CD4-positive, CD25-positive, alpha-beta regulatory T cell (primary cell): Measurements from ENCODE around the gene PHACTR1. TPM values are rescaled to one million over a fixed set of nuclear protein-coding genes. Genes with fewer than 3 reads are reported as not detected.

Experiments
- ATAC-seq, 2 donors: fragments of 150-1000 bp; cut with Tn5 transposase; one replicate each; pipeline ENCODE4 v1.10.0; 2021; ENCODE audit warnings: low read depth in 2 of 2, moderate number of reproducible peaks in 2 of 2, moderate library complexity in 1 of 2
- DNase-seq, 3 donors: peaks; one replicate each; pipeline versions ENCODE4 v3.0.0 to v3.0.0-alpha.2; 2012 to 2022; ENCODE audit warnings: mixed read lengths in 1 of 3
- H3K27ac ChIP-seq: one replicate; pipeline ENCODE4 v1.7.0; 2013; ENCODE audit warnings: mild to moderate bottlenecking, low read length; ENCODE audit not compliant: insufficient read depth, poor library complexity, severe bottlenecking
- H3K27me3 ChIP-seq: one replicate; pipeline ENCODE4 v1.7.0; 2013; ENCODE audit warnings: low read length; ENCODE audit not compliant: control insufficient read depth, insufficient read depth
- H3K36me3 ChIP-seq: one replicate; pipeline ENCODE4 v1.7.0; 2013; ENCODE audit warnings: mild to moderate bottlenecking, low read length, moderate library complexity; ENCODE audit not compliant: control insufficient read depth, insufficient read depth
- H3K4me1 ChIP-seq: 2 replicates; pipeline ENCODE4 v1.7.0; 2013; ENCODE audit warnings: mild to moderate bottlenecking, low read length; ENCODE audit not compliant: insufficient read depth, control insufficient read depth, poor library complexity, severe bottlenecking
- H3K4me3 ChIP-seq: one replicate; pipeline ENCODE4 v1.7.0; 2013; ENCODE audit warnings: low read depth, mild to moderate bottlenecking, low read length, moderate library complexity
- H3K9me3 ChIP-seq, 2 experiments: 1 replicate in 1 of 2; 2 replicates in 1 of 2; pipeline ENCODE4 v1.7.0; 2013; ENCODE audit warnings: low read length in 2 of 2, mild to moderate bottlenecking in 1 of 2, moderate library complexity in 1 of 2; ENCODE audit not compliant: control insufficient read depth in 2 of 2
- H3K27ac Mint-ChIP-seq, 3 donors: one replicate each; pipeline ENCODE4 v1.8.0; 2020 to 2022; ENCODE audit warnings: mild to moderate bottlenecking in 3 of 3, mixed read lengths in 3 of 3, moderate library complexity in 2 of 3
- H3K27me3 Mint-ChIP-seq: one replicate; pipeline ENCODE4 v1.8.0; 2022; ENCODE audit warnings: mild to moderate bottlenecking, mixed read lengths
- H3K36me3 Mint-ChIP-seq: one replicate; pipeline ENCODE4 v1.8.0; 2020; ENCODE audit warnings: mixed read lengths
- H3K4me1 Mint-ChIP-seq, 4 donors: one replicate each; pipeline ENCODE4 v1.8.0; 2020 to 2022; ENCODE audit warnings: mixed read lengths in 4 of 4, mild to moderate bottlenecking in 1 of 4
- H3K4me3 Mint-ChIP-seq, 4 donors: one replicate each; pipeline ENCODE4 v1.8.0; 2020 to 2022; ENCODE audit warnings: mild to moderate bottlenecking in 4 of 4, mixed read lengths in 4 of 4, moderate library complexity in 3 of 4
- H3K9me3 Mint-ChIP-seq, 7 donors: one replicate each; pipeline ENCODE4 v1.8.0; 2020 to 2022; ENCODE audit warnings: mixed read lengths in 7 of 7, mild to moderate bottlenecking in 3 of 7, moderate library complexity in 2 of 7
- polyA plus RNA-seq, 4 donors: library from polyadenylated mRNA; unstranded; fragments of 300-500 nt; fragmentation: Illumina TruSeq; gene quantifications; one replicate each; pipeline ENCODE4 v1.2.3, GENCODE V29; 2021
- total RNA-seq: library from RNA; stranded (reverse); gene quantifications from one replicate; pipeline ENCODE4 v1.2.3, GENCODE V29; 2022

Gene PHACTR1
- total and polyA plus RNA-seq, 5 donors from 2014 or later: 0.28 to 1.6 (median 0.38) TPM

DNA sequence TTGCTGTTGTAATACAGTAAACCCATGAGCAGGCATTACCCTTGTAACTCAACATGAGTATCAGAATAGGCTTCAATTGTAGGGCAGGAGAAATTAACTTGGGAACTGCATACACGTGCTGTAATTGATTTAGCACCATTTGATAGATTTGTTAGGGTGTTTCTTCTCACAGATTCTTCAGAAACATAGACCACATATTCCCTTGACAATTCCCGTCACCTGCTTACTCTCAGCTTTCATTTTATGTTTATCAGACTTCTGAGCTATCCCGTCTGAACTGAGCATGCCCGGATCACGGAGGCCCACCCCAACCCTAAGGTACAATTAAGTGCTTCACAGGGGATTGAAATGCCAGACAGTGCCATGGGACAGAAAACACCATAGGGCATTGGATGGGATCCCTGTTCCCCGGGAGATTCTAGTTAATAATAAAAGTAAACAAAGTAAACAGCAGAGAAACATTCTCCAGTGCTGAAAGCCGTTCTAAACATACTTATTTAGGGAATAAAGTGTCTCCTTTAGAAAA, 179.7 kb downstream of the PHACTR1 start:
- H3K36me3 Mint-ChIP-seq: no peaks in the 10 kb centered on the region

DNA sequence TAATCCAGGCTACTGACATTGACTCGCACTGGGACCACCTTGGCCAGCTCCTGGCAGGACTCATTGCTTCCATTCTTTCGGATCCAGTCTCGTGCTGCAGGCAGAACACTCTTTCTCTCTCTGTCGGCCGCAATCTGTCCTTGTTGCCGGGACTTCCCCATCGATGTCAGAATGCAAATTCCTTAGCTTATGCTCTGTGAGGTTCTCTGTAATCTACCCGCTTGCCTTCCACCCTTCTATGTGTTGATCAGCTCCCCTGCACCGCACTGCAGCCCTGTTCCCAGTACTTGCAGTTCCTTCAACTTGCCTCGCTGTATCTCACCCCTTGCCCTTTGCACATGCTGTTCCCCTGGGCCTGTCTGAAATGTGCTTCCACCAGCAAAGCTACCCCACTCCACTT, 182.0 kb downstream of the PHACTR1 start:
- no peaks in the 10 kb centered on the region for H3K36me3 ChIP-seq
- H3K9me3 ChIP-seq: no peaks in the 10 kb centered on the region
- H3K4me1 Mint-ChIP-seq: no peaks in the 10 kb centered on the region
- no peak overlapping the region for H3K27ac Mint-ChIP-seq
- H3K4me1 ChIP-seq: no peaks in the 10 kb centered on the region
- H3K27me3 Mint-ChIP-seq: peaks cover 11% of the 10 kb centered on the region
- H3K36me3 Mint-ChIP-seq: no peaks in the 10 kb centered on the region
- DNase-seq (no peak), ATAC-seq (no peak)
- H3K27me3 ChIP-seq: peaks cover 3% of the 10 kb centered on the region
- H3K4me3 Mint-ChIP-seq: no peak overlapping the region
- H3K9me3 Mint-ChIP-seq: peaks cover 0 to 2% (median 0%) of the 10 kb centered on the region in 7 donors
- no peak overlapping the region for H3K27ac ChIP-seq
- no peak overlapping the region for H3K4me3 ChIP-seq

More for the DNA sequence above, 179.7 kb downstream of the PHACTR1 start:
- DNase-seq: no peak
- Mint-ChIP-seq H3K4me1 (no peaks in the 10 kb centered on the region), H3K27ac (no peak overlapping the region), H3K9me3 (peaks cover 0 to 11% (median 0%) of the 10 kb centered on the region in 7 donors), H3K4me3 (no peak overlapping the region), H3K27me3 (peaks cover 11% of the 10 kb centered on the region)
- Histone ChIP-seq H3K4me1 (no peaks in the 10 kb centered on the region), H3K36me3 (no peaks in the 10 kb centered on the region), H3K4me3 (no peak overlapping the region), H3K27ac (no peak overlapping the region), H3K9me3 (no peaks in the 10 kb centered on the region), H3K27me3 (peaks cover 3% of the 10 kb centered on the region)
- no peak for ATAC-seq

DNA sequence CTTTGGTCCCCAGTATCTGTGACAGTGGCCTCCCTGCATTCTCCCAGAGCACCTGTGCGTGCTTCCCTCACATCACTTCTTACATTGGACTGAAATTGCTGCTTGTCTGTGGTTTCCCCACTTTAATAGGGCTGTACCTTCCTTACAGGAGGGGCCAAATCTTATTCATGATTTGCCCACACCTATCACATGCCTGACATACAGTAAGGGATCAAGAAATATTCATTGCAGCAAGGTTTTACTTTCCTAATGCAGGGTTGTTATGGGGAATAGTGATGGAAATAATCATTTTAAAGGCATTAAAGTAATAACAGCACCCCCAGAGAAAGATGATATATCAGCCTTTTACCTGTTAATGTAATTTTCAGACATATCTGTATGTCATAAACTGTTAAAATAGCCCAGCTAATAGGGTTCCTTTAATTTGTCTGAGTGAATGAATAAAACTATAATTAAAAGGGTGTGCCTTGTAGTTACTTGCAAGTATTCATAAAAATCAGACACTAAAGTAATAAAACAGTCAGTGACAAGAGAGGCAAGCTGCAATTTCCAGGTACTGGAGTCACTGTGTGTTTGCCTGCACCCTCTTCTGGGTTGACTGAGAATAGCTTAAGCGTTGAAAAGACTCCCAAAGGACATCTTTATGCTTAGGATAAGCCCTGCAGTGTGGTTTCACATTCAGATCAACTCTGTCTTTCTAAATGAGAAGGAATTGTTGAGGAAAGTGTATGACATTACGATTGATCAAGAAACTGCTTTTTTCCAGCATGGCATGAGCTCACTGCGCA, 182.7 kb downstream of the PHACTR1 start:
- Histone ChIP-seq H3K4me3 (no peak overlapping the region), H3K9me3 (no peaks in the 10 kb centered on the region), H3K4me1 (no peaks in the 10 kb centered on the region), H3K27me3 (peaks cover 3% of the 10 kb centered on the region), H3K27ac (no peak overlapping the region), H3K36me3 (no peaks in the 10 kb centered on the region)
- peaks cover 11% of the 10 kb centered on the region for H3K27me3 Mint-ChIP-seq
- no peaks in the 10 kb centered on the region for H3K36me3 Mint-ChIP-seq
- no peak overlapping the region for H3K27ac Mint-ChIP-seq
- ATAC-seq (no peak), DNase-seq (no peak)
- H3K4me3 Mint-ChIP-seq: no peak overlapping the region
- H3K4me1 Mint-ChIP-seq: no peaks in the 10 kb centered on the region
- H3K9me3 Mint-ChIP-seq: peaks cover 0 to 2% (median 0%) of the 10 kb centered on the region in 7 donors

DNA sequence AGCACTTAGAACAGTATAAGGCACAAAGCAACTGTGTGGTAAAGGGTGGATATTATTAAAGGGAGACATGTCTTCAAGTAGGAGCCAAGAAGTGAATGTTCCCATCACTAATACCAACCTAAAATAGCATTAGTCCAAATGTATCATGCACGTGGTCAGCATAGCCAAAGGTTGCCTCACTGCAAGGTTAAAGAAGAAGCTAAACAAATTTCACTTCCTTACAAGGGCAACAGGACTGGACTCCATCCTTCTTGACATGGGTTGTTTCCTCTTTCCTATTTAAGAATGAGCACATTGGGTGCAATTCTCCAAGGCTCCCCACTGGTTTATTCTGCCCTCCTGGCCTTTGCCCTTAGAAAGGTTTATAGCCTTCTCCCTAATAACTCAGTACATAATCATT, 186.7 kb downstream of the PHACTR1 start:
- Histone ChIP-seq H3K9me3 (no peaks in the 10 kb centered on the region), H3K36me3 (no peaks in the 10 kb centered on the region), H3K4me1 (no peaks in the 10 kb centered on the region), H3K27ac (no peak overlapping the region), H3K27me3 (peaks cover 3% of the 10 kb centered on the region), H3K4me3 (no peak overlapping the region)
- Mint-ChIP-seq H3K36me3 (no peaks in the 10 kb centered on the region), H3K9me3 (peaks cover 0 to 4% (median 0%) of the 10 kb centered on the region in 7 donors), H3K4me3 (no peak overlapping the region), H3K27me3 (peaks cover 5% of the 10 kb centered on the region), H3K4me1 (no peaks in the 10 kb centered on the region), H3K27ac (no peak overlapping the region)
- no peak for DNase-seq
- ATAC-seq: no peak

DNA sequence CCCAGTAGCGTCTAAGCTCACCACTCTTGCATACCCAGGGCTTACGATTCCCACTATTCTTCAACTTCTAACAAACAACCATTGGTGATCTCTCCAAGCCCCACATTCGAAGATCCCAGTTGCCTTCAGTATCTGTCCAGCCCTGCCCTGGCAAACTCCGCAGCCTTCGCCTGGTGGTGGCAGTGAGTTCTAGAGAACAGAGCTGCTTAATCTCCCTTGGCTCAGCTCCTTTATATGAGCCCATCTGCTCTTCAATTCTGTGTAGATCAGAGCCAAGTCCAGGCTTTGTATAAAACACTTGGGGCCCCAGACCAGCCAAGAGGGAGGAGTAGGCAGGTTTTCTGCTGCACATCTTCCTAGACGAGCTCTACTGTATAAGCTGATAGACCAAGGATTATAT, 193.3 kb downstream of the PHACTR1 start:
- no peaks in the 10 kb centered on the region for H3K9me3 ChIP-seq
- H3K27ac ChIP-seq: no peak overlapping the region
- Mint-ChIP-seq H3K36me3 (no peaks in the 10 kb centered on the region), H3K27me3 (peaks cover 16% of the 10 kb centered on the region), H3K9me3 (peaks cover 0 to 3% (median 0%) of the 10 kb centered on the region in 7 donors), H3K27ac (no peak overlapping the region), H3K4me3 (no peak overlapping the region), H3K4me1 (no peaks in the 10 kb centered on the region)
- H3K27me3 ChIP-seq: no peaks in the 10 kb centered on the region
- no peak overlapping the region for H3K4me3 ChIP-seq
- no peaks in the 10 kb centered on the region for H3K4me1 ChIP-seq
- ATAC-seq (no peak), DNase-seq (no peak)
- H3K36me3 ChIP-seq: no peaks in the 10 kb centered on the region

DNA sequence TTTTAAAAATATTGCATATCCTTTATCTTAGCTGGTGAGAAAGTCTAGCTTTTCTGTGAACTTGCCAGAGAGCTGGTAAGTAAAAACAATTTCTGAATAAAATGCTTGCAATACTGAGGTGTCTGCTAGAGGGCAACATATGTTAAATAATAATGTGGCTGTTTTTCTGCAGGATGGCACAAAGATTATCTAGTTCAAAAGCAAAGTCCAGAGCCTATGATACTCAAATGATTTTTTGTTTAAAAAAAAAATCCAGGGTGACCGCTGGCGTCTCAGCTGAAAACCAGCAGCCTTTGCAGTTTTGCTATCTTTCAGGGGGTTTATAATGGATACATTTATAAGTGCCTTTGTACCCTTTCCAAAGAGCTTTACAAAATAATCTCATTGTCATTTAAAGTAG, 194.9 kb downstream of the PHACTR1 start:
- Histone ChIP-seq H3K27me3 (no peaks in the 10 kb centered on the region), H3K4me3 (no peak overlapping the region), H3K4me1 (no peaks in the 10 kb centered on the region), H3K9me3 (no peaks in the 10 kb centered on the region), H3K36me3 (no peaks in the 10 kb centered on the region), H3K27ac (no peak overlapping the region)
- Mint-ChIP-seq H3K4me3 (no peak overlapping the region), H3K27me3 (peaks cover 20% of the 10 kb centered on the region), H3K9me3 (peaks cover 0 to 1% (median 0%) of the 10 kb centered on the region in 7 donors), H3K27ac (no peak overlapping the region), H3K36me3 (no peaks in the 10 kb centered on the region), H3K4me1 (no peaks in the 10 kb centered on the region)
- no peak for ATAC-seq
- DNase-seq: peak in 1 of 3 donors; percentile 27

DNA sequence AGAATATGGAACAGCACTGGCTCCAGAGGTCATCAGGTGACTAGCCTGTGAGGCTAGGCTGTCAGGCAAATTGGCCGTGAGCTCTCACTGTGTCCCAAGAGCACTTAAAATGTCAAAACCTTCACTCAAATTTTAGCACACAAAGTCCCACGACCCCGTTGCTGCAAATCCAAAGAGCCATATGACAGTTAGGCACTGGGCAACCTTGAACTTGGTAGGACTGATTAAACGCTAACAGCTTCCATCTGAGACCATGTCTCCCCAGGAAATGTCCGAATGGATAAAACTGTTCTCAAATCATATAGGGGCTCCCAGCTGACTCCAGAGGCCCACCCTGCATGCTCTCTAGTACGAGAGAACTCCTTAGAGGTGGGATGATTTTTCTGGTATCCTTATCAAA, 196.6 kb downstream of the PHACTR1 start:
- no peaks in the 10 kb centered on the region for H3K4me1 Mint-ChIP-seq
- H3K4me1 ChIP-seq: no peaks in the 10 kb centered on the region
- no peak overlapping the region for H3K4me3 ChIP-seq
- H3K36me3 ChIP-seq: no peaks in the 10 kb centered on the region
- H3K27ac Mint-ChIP-seq: no peak overlapping the region
- H3K36me3 Mint-ChIP-seq: no peaks in the 10 kb centered on the region
- no peaks in the 10 kb centered on the region for H3K9me3 ChIP-seq
- no peak overlapping the region for H3K4me3 Mint-ChIP-seq
- peaks cover 20% of the 10 kb centered on the region for H3K27me3 Mint-ChIP-seq
- no peak for DNase-seq
- no peaks in the 10 kb centered on the region for H3K27me3 ChIP-seq
- H3K27ac ChIP-seq: no peak overlapping the region
- H3K9me3 Mint-ChIP-seq: peaks cover 0 to 1% (median 0%) of the 10 kb centered on the region in 7 donors
- no peak for ATAC-seq

DNA sequence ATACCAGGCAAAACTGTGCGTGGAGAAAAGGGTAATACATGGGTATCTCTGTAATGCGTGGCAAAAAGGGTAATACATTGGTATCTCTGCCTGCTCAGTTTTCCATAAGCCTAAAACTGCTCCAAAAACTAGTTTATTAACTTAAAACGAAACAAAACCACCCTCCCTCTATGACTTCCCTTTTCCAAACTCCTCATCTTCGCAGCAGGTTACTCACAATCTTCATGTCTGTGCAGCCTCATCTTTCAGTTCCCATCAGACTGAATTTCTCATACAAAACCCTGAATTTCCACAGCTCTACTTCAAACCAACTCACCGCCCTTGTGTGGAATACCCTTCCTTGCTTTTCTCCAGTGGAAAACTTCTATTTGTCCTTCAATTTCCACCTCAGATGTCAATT, 199.4 kb downstream of the PHACTR1 start:
- Mint-ChIP-seq H3K9me3 (no peaks in the 10 kb centered on the region), H3K4me3 (no peak overlapping the region), H3K27me3 (peaks cover 20% of the 10 kb centered on the region), H3K27ac (no peak overlapping the region), H3K4me1 (no peaks in the 10 kb centered on the region), H3K36me3 (no peaks in the 10 kb centered on the region)
- DNase-seq (no peak), ATAC-seq (no peak)
- Histone ChIP-seq H3K9me3 (no peaks in the 10 kb centered on the region), H3K36me3 (no peaks in the 10 kb centered on the region), H3K4me3 (no peak overlapping the region), H3K27me3 (peaks cover 2% of the 10 kb centered on the region), H3K4me1 (no peaks in the 10 kb centered on the region), H3K27ac (no peak overlapping the region)
